Breast epithelium (tissue), 4 donors: ENCODE measurements around the gene SSBP4. TPM values are rescaled to one million over a fixed set of nuclear protein-coding genes. Genes with fewer than 3 reads are reported as not detected.

ENCODE experiments used
- DNase-seq, 2 donors: peaks; one replicate each; pipeline ENCODE4 v3.0.0-alpha.2; 2019; ENCODE audit warnings: low spot score in 2 of 2
- H3K27ac ChIP-seq, 2 donors: fragments of 200-600 bp; sonication (generic) in 1 of 2; one replicate each; pipeline ENCODE4 v1.5.1; 2016 to 2019; ENCODE audit warnings: mild to moderate bottlenecking in 1 of 2
- H3K27me3 ChIP-seq, 2 donors: fragments of 200-600 bp; sonication (generic) in 1 of 2; one replicate each; pipeline versions ENCODE4 v1.5.1 to v1.6.0; 2017 to 2019; ENCODE audit warnings: control low read depth in 1 of 2, mild to moderate bottlenecking in 1 of 2
- H3K36me3 ChIP-seq: fragments of 200-600 bp; one replicate; pipeline ENCODE4 v1.5.1; 2019
- H3K4me1 ChIP-seq, 2 donors: fragments of 200-600 bp; sonication (generic); one replicate each; pipeline ENCODE4 v1.5.1; 2016 to 2019; ENCODE audit warnings: control low read depth in 1 of 2
- H3K4me3 ChIP-seq, 3 donors: fragments of 200-600 bp; sonication (generic); 1 replicate in 2 of 3; 2 replicates in 1 of 3; pipeline ENCODE4 v1.5.1; 2016 to 2019; ENCODE audit warnings: mild to moderate bottlenecking in 3 of 3, moderate library complexity in 2 of 3
- H3K9me3 ChIP-seq, 2 donors: fragments of 200-600 bp; sonication (generic) in 1 of 2; one replicate each; pipeline ENCODE4 v1.5.1; 2016 to 2019; ENCODE audit warnings: control low read depth in 1 of 2
- POLR2A ChIP-seq: fragments of 450-650 bp; IDR thresholded peaks from one replicate; pipeline ENCODE4 v1.6.1; 2016; ENCODE audit warnings: antibody characterized with exemption, mild to moderate bottlenecking, moderate library complexity
- POLR2AphosphoS5 ChIP-seq, 3 donors: sonication (generic); formaldehyde crosslinking; IDR thresholded peaks; one replicate each; pipeline ENCODE4 v1.6.1; 2017; ENCODE audit warnings: antibody characterized with exemption in 3 of 3
- intact Hi-C: fragments of 100-400 bp; cut with DNase I; formaldehyde crosslinking; loops from one replicate; pipeline ENCODE4 v1.15.1; 2023; ENCODE audit warnings: low total_unique reads
- total RNA-seq, 3 donors: library from RNA; depleted of rRNA; stranded (reverse); fragments of >200 nt; gene quantifications; one replicate each; pipeline ENCODE4 v1.1.0, GENCODE V29; 2016
- TF ChIP-seq, protein P1 (sequence below), 3 donors: fragments of 450-650 bp; IDR thresholded peaks; one replicate each; pipeline ENCODE4 v1.5.1; 2016 to 2017; ENCODE audit warnings: antibody characterized with exemption in 3 of 3, mild to moderate bottlenecking in 3 of 3, moderate library complexity in 3 of 3

SSBP4 gene
- total RNA-seq, 3 donors from 2014 or later = 29.4 to 71.8 (median 46.7) TPM

DNA sequence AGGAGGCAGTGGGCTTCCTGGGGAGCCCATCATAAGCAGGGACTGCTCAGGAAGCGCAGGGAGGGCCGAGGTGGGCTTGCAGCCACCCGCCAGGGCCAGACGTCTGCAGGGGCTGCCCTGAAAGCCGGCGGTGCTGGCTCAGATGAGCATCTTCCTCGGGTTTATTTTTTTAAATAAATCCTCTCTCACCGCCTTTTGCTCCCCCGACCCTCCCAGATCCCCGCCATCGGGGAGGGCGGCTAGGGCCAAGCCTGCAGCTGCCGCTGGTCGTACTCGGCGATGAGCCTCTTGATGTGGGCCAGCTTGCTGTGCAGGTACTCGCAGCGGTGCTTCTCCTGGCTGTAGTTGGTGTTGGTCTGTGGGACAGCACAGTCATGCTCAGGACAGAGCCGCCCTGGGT is 25.3 kb downstream of the SSBP4 start:
- H3K9me3 ChIP-seq = no peaks in the 10 kb centered on the region
- H3K4me3 ChIP-seq = no peak overlapping the region
- H3K36me3 ChIP-seq = no peaks in the 10 kb centered on the region
- no peak for DNase-seq
- no peak overlapping the region for H3K27ac ChIP-seq
- intact Hi-C loops = no loop called here
- TF ChIP-seq, protein P1, sequence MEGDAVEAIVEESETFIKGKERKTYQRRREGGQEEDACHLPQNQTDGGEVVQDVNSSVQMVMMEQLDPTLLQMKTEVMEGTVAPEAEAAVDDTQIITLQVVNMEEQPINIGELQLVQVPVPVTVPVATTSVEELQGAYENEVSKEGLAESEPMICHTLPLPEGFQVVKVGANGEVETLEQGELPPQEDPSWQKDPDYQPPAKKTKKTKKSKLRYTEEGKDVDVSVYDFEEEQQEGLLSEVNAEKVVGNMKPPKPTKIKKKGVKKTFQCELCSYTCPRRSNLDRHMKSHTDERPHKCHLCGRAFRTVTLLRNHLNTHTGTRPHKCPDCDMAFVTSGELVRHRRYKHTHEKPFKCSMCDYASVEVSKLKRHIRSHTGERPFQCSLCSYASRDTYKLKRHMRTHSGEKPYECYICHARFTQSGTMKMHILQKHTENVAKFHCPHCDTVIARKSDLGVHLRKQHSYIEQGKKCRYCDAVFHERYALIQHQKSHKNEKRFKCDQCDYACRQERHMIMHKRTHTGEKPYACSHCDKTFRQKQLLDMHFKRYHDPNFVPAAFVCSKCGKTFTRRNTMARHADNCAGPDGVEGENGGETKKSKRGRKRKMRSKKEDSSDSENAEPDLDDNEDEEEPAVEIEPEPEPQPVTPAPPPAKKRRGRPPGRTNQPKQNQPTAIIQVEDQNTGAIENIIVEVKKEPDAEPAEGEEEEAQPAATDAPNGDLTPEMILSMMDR (IDR thresholded peaks at IDR 0.05) = no peak
- TF ChIP-seq POLR2A (no peak), POLR2AphosphoS5 (IDR thresholded peaks at IDR 0.05) (no peak)
- H3K27me3 ChIP-seq = no peaks in the 10 kb centered on the region
- no peaks in the 10 kb centered on the region for H3K4me1 ChIP-seq

DNA sequence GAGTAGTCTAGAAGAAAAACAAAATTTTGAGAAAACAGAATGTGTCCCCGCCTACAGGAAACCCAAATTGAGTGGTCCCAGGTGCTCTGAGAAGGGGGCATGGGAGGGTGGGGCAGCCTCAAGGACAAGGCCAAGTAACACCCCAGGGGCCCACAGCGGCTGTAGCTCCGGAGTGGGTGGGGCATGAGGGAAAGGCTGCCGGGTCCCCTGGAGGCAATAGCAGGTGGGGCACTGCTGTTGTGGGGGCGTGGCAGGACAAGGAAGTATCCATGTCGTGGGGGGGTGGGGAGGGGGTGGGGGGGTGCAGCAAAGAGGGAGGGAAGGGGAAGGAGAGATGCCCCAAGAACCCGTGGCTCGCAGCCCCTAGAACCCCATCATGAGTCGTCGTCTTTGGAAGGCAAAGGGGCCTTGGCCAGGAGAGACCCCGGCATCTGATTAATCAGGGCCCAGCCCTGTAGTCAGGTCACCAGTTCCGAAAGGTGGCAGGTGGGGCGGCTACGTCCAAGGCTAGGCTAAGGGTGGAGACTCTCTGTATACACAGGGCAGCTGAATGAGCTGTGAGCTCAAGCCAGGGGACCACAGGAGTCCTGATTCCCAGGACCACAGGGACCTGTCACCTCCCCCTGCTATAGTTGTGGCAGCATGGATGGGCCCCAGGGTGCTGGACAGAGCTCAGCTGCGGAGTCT is 26.2 kb downstream of the SSBP4 start:
- Histone ChIP-seq H3K27ac (no peak overlapping the region), H3K36me3 (no peaks in the 10 kb centered on the region), H3K4me3 (no peak overlapping the region), H3K27me3 (no peaks in the 10 kb centered on the region), H3K4me1 (no peaks in the 10 kb centered on the region), H3K9me3 (no peaks in the 10 kb centered on the region)
- no peak for DNase-seq
- TF ChIP-seq, protein P1 (IDR thresholded peaks at IDR 0.05) = no peak
- no peak for TF ChIP-seq POLR2A
- TF ChIP-seq POLR2AphosphoS5 (IDR thresholded peaks at IDR 0.05) = no peak
- intact Hi-C loops = no loop called here

DNA sequence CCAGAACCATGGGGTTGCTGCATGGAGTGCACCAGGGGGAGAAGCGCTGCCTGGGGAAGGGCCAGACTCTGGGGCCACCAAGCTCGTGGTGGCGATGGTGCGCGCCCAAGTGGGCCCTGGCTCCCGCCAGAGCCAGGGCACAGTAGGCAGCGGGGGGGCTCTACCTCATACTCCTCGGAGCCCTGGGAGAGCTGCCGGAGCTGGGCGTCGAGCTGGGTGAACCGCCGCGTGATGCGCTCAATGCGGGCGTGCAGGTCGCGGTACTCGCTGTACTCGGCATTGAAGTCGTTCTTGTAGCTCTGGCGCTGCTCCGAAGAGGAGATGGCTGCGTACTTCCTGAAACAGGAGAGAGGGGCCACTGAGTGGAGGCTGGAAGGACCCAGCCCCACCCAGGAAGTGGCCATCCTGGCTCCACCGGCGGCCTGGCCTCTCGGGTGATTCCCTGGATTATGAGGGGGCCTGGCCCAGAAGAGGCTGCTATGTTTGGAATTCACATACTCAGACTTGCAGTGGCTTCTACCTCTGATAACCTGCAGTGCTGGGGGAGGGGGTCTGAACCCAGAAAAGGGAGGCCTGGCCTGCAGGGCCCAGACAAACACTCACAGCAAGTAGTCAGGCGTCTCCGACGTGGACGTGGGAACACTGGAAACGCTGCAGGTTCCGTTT is 27.1 kb downstream of the SSBP4 start:
- H3K4me3 ChIP-seq = no peak overlapping the region
- H3K9me3 ChIP-seq = no peaks in the 10 kb centered on the region
- no peaks in the 10 kb centered on the region for H3K27me3 ChIP-seq
- H3K36me3 ChIP-seq = no peaks in the 10 kb centered on the region
- intact Hi-C loops = no loop called here
- TF ChIP-seq POLR2AphosphoS5 (IDR thresholded peaks at IDR 0.05) = no peak
- TF ChIP-seq, protein P1 (IDR thresholded peaks at IDR 0.05) = no peak
- TF ChIP-seq POLR2A = no peak
- no peak for DNase-seq
- no peaks in the 10 kb centered on the region for H3K4me1 ChIP-seq
- H3K27ac ChIP-seq = no peak overlapping the region

DNA sequence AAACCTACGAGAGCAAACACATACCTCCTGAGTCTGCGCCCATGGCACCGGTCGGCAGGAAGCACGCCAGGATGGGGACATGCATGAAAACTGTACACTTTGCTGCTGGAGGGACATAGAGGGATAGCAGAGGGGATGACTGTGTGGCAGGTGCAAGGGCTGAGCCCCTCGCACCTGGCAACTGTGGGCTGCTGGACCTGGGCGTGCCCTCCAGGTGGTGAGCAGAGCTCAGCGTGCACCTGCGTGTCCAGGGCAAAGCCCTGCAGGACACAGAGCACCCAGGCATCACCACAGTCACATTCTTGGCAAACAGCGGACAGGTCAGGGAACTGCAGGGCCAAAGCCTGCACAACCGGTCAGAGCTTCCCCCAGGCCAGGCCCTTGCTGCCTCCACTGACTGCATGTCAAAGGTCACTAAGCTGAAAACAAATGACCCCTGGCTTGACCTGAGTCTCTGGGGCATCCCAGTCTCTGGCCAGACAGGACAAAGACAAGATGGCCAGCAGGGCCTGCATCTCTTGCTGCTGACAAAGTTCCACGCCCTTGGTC is 27.7 kb downstream of the SSBP4 start:
- Histone ChIP-seq H3K9me3 (no peaks in the 10 kb centered on the region), H3K4me1 (no peaks in the 10 kb centered on the region), H3K4me3 (no peak overlapping the region), H3K27me3 (no peaks in the 10 kb centered on the region), H3K27ac (no peak overlapping the region), H3K36me3 (no peaks in the 10 kb centered on the region)
- no peak for DNase-seq
- TF ChIP-seq POLR2AphosphoS5 (IDR thresholded peaks at IDR 0.05) (no peak), POLR2A (no peak)
- TF ChIP-seq, protein P1 (IDR thresholded peaks at IDR 0.05) = no peak
- intact Hi-C loops = no loop called here

DNA sequence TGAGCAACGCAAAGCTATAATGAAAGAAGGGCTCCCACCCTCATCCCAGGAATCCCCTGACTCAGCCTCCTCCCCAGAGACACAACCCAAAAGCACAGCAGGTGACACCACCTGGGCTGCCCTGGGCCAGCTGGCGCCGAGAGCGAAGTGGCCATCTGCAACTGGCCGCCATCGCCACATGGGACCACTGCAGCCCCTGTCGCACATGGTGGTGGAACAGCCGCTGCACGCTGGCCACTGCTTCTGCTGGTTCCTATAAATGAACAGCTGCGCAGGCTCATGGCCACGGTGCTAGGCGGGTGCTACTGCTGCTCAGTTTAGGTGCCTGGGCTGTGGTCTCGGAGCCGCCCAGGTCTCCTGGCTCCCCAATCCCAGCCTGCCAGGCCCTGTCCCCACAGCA is 30.4 kb downstream of the SSBP4 start:
- TF ChIP-seq POLR2A (no peak), POLR2AphosphoS5 (IDR thresholded peaks at IDR 0.05) (no peak)
- TF ChIP-seq, protein P1 (IDR thresholded peaks at IDR 0.05) = no peak
- Histone ChIP-seq H3K27ac (no peak overlapping the region), H3K9me3 (no peaks in the 10 kb centered on the region), H3K27me3 (no peaks in the 10 kb centered on the region), H3K4me1 (no peaks in the 10 kb centered on the region), H3K4me3 (no peak overlapping the region), H3K36me3 (no peaks in the 10 kb centered on the region)
- DNase-seq = no peak
- intact Hi-C loops = loop anchor here (1.0 kb wide), 1 partner anchor 24 kb away; no protein-coding TSS in a partner anchor
